Uterus (tissue), 4 donors: ENCODE data around the gene COL15A1. TPM values are rescaled to one million over a fixed set of nuclear protein-coding genes. Genes with fewer than 3 reads are reported as not detected.

Experiments used
- DNase-seq, 2 donors: peaks; one replicate each; pipeline ENCODE4 v3.0.0-alpha.2; 2019 to 2020
- H3K27ac ChIP-seq, 2 donors: fragments of 200-600 bp; sonication (generic); 1 replicate in 1 of 2; 2 replicates in 1 of 2; pipeline ENCODE4 v1.5.1; 2016 to 2018
- H3K27me3 ChIP-seq, 2 donors: fragments of 200-600 bp; sonication (generic); one replicate each; pipeline ENCODE4 v1.5.1; 2018 to 2019; ENCODE audit warnings: control low read depth in 1 of 2
- H3K36me3 ChIP-seq, 2 donors: fragments of 200-600 bp; sonication (generic); one replicate each; pipeline ENCODE4 v1.5.1; 2019; ENCODE audit warnings: control low read depth in 1 of 2
- H3K4me1 ChIP-seq, 2 donors: fragments of 200-600 bp; sonication (generic); one replicate each; pipeline ENCODE4 v1.5.1; 2018 to 2019; ENCODE audit warnings: control low read depth in 1 of 2
- H3K4me3 ChIP-seq, 2 donors: fragments of 200-600 bp; sonication (generic); 1 replicate in 1 of 2; 2 replicates in 1 of 2; pipeline ENCODE4 v1.5.1; 2018 to 2019; ENCODE audit warnings: mild to moderate bottlenecking in 1 of 2
- H3K9me3 ChIP-seq, 2 donors: fragments of 200-600 bp; sonication (generic); one replicate each; pipeline ENCODE4 v1.5.1; 2019; ENCODE audit warnings: control low read depth in 1 of 2
- POLR2A ChIP-seq, 2 donors: fragments of 450-650 bp; IDR thresholded peaks; one replicate each; pipeline ENCODE4 v1.6.1; 2016; ENCODE audit warnings: antibody characterized with exemption in 2 of 2, mild to moderate bottlenecking in 1 of 2, moderate library complexity in 1 of 2
- intact Hi-C: fragments of 100-400 bp; cut with DNase I; formaldehyde crosslinking; loops from one replicate; pipeline ENCODE4 v1.15.1; 2023; ENCODE audit warnings: low total_unique reads
- total RNA-seq, 4 donors: library from RNA; depleted of rRNA in 3 of 4; stranded (reverse); fragments of >200 nt in 3 of 4; gene quantifications; one replicate each; pipeline versions ENCODE4 v1.1.0 to v1.2.4, GENCODE V29; 2014 to 2023
- TF ChIP-seq, protein P1 (sequence below), 4 experiments: fragments of 200-600 bp in 2 of 4; fragments of 450-650 bp in 2 of 4; sonication (generic) in 2 of 4; IDR thresholded peaks; one replicate each; pipeline ENCODE4 v1.5.1; 2016 to 2019; ENCODE audit warnings: antibody characterized with exemption in 4 of 4, mild to moderate bottlenecking in 2 of 4, moderate library complexity in 1 of 4
- donor health status: DM: yes; HTN: yes; CAD: no.

COL15A1 gene
- total RNA-seq, 4 donors from 2014 or later = 20.3 to 160 (median 50.4) TPM

DNA sequence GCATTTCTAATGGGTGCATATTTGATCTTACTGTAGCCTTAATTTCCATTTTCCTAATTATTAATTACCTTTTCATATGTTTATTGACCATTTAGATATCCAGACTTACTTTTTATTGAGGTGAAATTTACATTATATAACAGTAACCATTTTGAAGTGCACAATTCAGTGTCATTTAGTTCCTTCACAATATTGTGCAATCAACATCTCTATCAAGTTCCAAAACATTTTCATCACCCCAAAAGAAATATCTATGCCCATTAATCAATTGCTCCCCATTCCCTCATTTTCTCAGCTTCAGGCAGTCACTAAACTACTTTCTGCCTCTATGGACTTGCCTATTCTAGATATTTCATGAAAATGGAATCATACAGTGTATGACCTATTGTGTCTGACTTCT lies 5.9 kb downstream of the COL15A1 start:
- intact Hi-C loops = no loop called here
- H3K4me1 ChIP-seq = no peaks in the 10 kb centered on the region
- DNase-seq = no peak
- H3K4me3 ChIP-seq = no peak overlapping the region
- TF ChIP-seq, protein P1, sequence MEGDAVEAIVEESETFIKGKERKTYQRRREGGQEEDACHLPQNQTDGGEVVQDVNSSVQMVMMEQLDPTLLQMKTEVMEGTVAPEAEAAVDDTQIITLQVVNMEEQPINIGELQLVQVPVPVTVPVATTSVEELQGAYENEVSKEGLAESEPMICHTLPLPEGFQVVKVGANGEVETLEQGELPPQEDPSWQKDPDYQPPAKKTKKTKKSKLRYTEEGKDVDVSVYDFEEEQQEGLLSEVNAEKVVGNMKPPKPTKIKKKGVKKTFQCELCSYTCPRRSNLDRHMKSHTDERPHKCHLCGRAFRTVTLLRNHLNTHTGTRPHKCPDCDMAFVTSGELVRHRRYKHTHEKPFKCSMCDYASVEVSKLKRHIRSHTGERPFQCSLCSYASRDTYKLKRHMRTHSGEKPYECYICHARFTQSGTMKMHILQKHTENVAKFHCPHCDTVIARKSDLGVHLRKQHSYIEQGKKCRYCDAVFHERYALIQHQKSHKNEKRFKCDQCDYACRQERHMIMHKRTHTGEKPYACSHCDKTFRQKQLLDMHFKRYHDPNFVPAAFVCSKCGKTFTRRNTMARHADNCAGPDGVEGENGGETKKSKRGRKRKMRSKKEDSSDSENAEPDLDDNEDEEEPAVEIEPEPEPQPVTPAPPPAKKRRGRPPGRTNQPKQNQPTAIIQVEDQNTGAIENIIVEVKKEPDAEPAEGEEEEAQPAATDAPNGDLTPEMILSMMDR (IDR thresholded peaks at IDR 0.05) = no peak
- TF ChIP-seq POLR2A (IDR thresholded peaks at IDR 0.05) = no peak
- no peak overlapping the region for H3K27ac ChIP-seq
- no peaks in the 10 kb centered on the region for H3K36me3 ChIP-seq
- H3K27me3 ChIP-seq = no peaks in the 10 kb centered on the region
- no peaks in the 10 kb centered on the region for H3K9me3 ChIP-seq

DNA sequence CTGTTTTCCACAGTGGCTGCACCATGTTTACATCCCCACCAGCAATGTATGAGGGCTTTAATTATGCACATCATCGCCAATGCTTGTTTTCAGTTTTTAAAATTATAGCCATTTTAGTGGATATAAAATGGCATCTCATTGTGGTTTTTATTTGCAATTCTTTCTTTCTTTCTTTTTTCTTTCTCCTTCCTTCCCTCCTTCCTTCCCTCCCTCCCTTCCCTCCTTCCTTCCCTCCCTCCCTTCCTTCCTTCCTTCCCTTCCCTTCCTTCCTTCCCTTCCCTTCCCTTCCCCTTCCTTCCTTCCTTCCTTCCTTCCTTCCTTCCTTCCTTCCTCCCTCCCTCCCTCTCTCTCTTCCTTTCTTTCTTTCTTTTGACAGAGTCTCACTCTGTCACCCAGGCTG lies 6.6 kb downstream of the COL15A1 start:
- intact Hi-C loops = no loop called here
- TF ChIP-seq, protein P1 (IDR thresholded peaks at IDR 0.05) = no peak
- no peak overlapping the region for H3K4me3 ChIP-seq
- H3K27ac ChIP-seq = no peak overlapping the region
- no peak for DNase-seq
- H3K36me3 ChIP-seq = no peaks in the 10 kb centered on the region
- H3K9me3 ChIP-seq = no peaks in the 10 kb centered on the region
- H3K27me3 ChIP-seq = no peaks in the 10 kb centered on the region
- H3K4me1 ChIP-seq = no peaks in the 10 kb centered on the region

DNA sequence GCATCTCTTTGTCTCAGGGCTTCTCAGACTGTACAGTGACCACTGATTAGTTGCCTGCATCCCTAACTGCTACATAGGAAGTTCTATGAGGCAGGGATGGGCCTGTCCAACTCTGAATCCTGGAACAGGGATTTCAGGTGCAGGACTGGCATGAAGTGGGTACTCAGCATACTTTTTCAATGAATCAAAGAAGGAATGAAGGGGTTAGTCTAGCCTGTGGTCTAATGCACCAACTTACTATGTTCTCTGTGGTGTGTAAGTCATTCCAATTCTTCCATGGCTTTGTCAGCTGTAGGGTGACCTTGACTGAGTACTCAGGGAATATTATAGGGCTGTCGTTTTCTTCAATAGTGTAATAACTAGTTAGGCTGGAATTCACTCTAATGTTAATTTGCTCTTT lies 8.3 kb downstream of the COL15A1 start:
- intact Hi-C loops = no loop called here
- Histone ChIP-seq H3K9me3 (no peaks in the 10 kb centered on the region), H3K4me1 (no peaks in the 10 kb centered on the region), H3K27ac (no peak overlapping the region), H3K27me3 (no peaks in the 10 kb centered on the region), H3K36me3 (no peaks in the 10 kb centered on the region), H3K4me3 (no peak overlapping the region)
- no peak for DNase-seq
- no peak for TF ChIP-seq POLR2A (IDR thresholded peaks at IDR 0.05)
- TF ChIP-seq, protein P1 (IDR thresholded peaks at IDR 0.05) = no peak

DNA sequence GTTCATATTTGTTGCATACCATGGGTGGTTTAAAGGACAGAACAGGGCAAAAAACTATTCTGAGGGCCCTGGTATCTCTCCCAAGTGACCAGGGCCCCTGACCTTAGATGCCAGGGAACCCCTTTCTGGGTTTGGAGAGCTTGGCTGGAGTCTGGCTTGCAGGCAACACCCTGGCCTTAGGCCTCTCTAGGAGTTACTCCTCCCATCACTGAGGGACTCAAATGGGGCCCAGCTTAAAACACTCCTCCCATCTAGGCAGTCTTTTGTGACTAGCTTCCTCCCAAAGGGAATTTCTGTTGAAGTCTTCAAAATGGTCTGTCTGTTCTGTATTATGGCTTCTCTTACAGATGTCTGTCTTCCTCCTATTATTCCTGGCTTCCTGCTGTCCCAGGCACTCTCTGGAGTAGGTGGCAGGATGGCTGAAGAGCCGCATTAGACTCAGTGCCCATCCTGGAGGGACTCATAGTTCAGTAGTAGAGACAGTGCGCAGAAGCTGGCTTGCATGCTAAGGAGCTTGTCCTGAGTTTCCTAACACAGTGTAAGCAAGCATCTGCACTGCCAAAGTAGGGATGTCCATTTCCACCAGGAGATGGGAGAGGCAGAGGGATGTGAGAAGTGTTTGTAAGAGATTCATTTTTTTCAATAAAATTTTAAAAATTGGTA lies 10.0 kb downstream of the COL15A1 start:
- TF ChIP-seq, protein P1 (IDR thresholded peaks at IDR 0.05) = no peak
- TF ChIP-seq POLR2A (IDR thresholded peaks at IDR 0.05) = no peak
- intact Hi-C loops = no loop called here
- Histone ChIP-seq H3K36me3 (no peaks in the 10 kb centered on the region), H3K4me1 (no peaks in the 10 kb centered on the region), H3K9me3 (no peaks in the 10 kb centered on the region), H3K27ac (peak overlapping the region in 1 of 2 donors; percentile 9), H3K27me3 (no peaks in the 10 kb centered on the region), H3K4me3 (no peak overlapping the region)
- no peak for DNase-seq

DNA sequence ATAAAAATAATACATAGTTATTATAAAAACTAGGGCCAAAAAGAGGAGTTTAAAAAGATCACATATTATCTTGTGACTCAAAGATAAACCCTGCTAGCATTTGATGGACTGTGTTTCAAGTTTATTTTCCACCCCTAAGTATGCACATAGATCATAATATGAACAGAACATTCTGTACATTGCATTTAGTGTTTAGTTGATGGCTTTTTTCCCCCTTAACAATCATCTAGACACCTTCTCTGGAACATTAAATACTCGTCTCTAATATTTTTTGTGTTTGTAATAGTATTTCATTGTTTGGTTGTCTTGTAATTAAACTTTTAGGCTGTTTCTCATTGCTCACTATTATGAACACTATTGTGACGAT lies 10.5 kb downstream of the COL15A1 start:
- Histone ChIP-seq H3K27ac (peak overlapping the region in 1 of 2 donors; percentile 9), H3K36me3 (no peaks in the 10 kb centered on the region), H3K9me3 (no peaks in the 10 kb centered on the region), H3K4me1 (peaks cover 0 to under 1% of the 10 kb centered on the region in 2 donors), H3K4me3 (no peak overlapping the region), H3K27me3 (no peaks in the 10 kb centered on the region)
- intact Hi-C loops = no loop called here
- TF ChIP-seq POLR2A (IDR thresholded peaks at IDR 0.05) = no peak
- TF ChIP-seq, protein P1 (IDR thresholded peaks at IDR 0.05) = no peak
- no peak for DNase-seq
